Subcutaneous adipose tissue (tissue), 4 donors: ENCODE results near the gene HRAS. TPM values are rescaled to one million over a fixed set of nuclear protein-coding genes. Genes with fewer than 3 reads are reported as not detected.

Experiments
- CTCF ChIP-seq: fragments of 450-650 bp; IDR thresholded peaks from one replicate; pipeline ENCODE4 v1.5.1; 2016; ENCODE audit warnings: low read depth, mild to moderate bottlenecking, control low read depth, antibody characterized with exemption, moderate library complexity
- total RNA-seq, 4 donors: library from RNA; depleted of rRNA; stranded (reverse); fragments of >200 nt; gene quantifications; one replicate each; pipeline ENCODE4 v1.1.0, GENCODE V29; 2016

HRAS gene
- total RNA-seq, 4 donors from 2014 or later: 33.7 to 53.3 (median 39.9) TPM

GRCh38 chr11:526192-526591 lies 9.2 kb downstream of the HRAS start:
- no peak for TF ChIP-seq CTCF

- TF ChIP-seq CTCF: no peak
Measured at GRCh38 chr11:521177-521688, 14.1 kb downstream of the HRAS start.

GRCh38 chr11:520428-521176 lies 14.8 kb downstream of the HRAS start:
- no peak for TF ChIP-seq CTCF

GRCh38 chr11:518463-519202 lies 16.7 kb downstream of the HRAS start:
- no peak for TF ChIP-seq CTCF

GRCh38 chr11:516400-516799 lies 19.0 kb downstream of the HRAS start:
- TF ChIP-seq CTCF: no peak

GRCh38 chr11:515131-515530 lies 20.2 kb downstream of the HRAS start:
- TF ChIP-seq CTCF: no peak

GRCh38 chr11:514606-515005 lies 20.8 kb downstream of the HRAS start:
- no peak for TF ChIP-seq CTCF
